Activated T-cell treated with anti-CD3 and anti-CD28 coated beads, Interleukin-2, amount 50 U/mL, for 4 hours (primary cell): ENCODE data around the gene LRP1. TPM values are rescaled to one million over a fixed set of nuclear protein-coding genes. Genes with fewer than 3 reads are reported as not detected.

Experiments
- total RNA-seq, 3 donors: library from RNA; stranded (reverse); gene quantifications; one replicate each; pipeline ENCODE4 v1.2.1, GENCODE V29; 2021

The LRP1 gene
- total RNA-seq, 3 donors from 2014 or later = 0.98 to 1.1 (median 1.0) TPM

Other genes with a start within 250 kb of the LRP1 start
- gene SDR9C7, start 194.1 kb upstream of the LRP1 start, total RNA-seq = not detected
- gene RDH16, start 170.9 kb upstream of the LRP1 start, total RNA-seq = under 1 TPM; 0.05 to 0.20 (median 0.16) TPM
- gene ZBTB39, start 121.9 kb upstream of the LRP1 start, total RNA-seq = 10 to 100 TPM in 1 of 3 donors, 1 to 10 TPM in 2; 9.5 to 10.6 (median 9.7) TPM
- under 1 TPM in 1 of 3 donors, not detected in 2; 0.43 TPM for gene TAC3, start 112.0 kb upstream of the LRP1 start, total RNA-seq
- gene MYO1A, start 78.4 kb upstream of the LRP1 start, total RNA-seq = 1 to 10 TPM in 1 of 3 donors, under 1 TPM in 2; 0.38 to 1.0 (median 0.71) TPM
- gene NEMP1, start 49.7 kb upstream of the LRP1 start, total RNA-seq = 10 to 100 TPM; 39.1 to 47.5 (median 42.5) TPM
- gene NAB2, start 39.4 kb upstream of the LRP1 start, total RNA-seq = 10 to 100 TPM; 51.3 to 54.6 (median 52.8) TPM
- gene STAT6, start 17.1 kb upstream of the LRP1 start, total RNA-seq = 100 to 1,000 TPM; 312 to 340 (median 339) TPM
- not detected for gene LRP1-AS, start 19.1 kb downstream of the LRP1 start, total RNA-seq
- under 1 TPM in 2 of 3 donors, not detected in 1; 0.20 to 0.24 TPM for gene NXPH4, start 88.3 kb downstream of the LRP1 start, total RNA-seq
- 100 to 1,000 TPM; 373 to 414 (median 383) TPM for gene SHMT2, start 101.2 kb downstream of the LRP1 start, total RNA-seq
- gene STAC3, start 122.7 kb downstream of the LRP1 start, total RNA-seq = 1 to 10 TPM; 1.4 to 2.2 (median 1.7) TPM